Liver (tissue), 9 donors: ENCODE results near the gene TMEM269. TPM values are rescaled to one million over a fixed set of nuclear protein-coding genes. Genes with fewer than 3 reads are reported as not detected.

ENCODE experiments used
- DNase-seq: peaks from one replicate; pipeline ENCODE4 v3.0.0-alpha.2; 2017; ENCODE audit warnings: low spot score
- H3K27ac ChIP-seq, 2 donors: one replicate each; pipeline ENCODE4 v1.7.0; 2013; ENCODE audit warnings: inconsistent platforms in 2 of 2, low read length in 2 of 2, control low read depth in 1 of 2, low read depth in 1 of 2, mild to moderate bottlenecking in 1 of 2
- H3K27me3 ChIP-seq, 4 donors: one replicate each; pipeline versions ENCODE4 v1.6.1 to v1.7.0; 2013; ENCODE audit warnings: low read length in 3 of 4, inconsistent platforms in 1 of 4, mild to moderate bottlenecking in 1 of 4, moderate library complexity in 1 of 4; ENCODE audit not compliant: control insufficient read depth in 4 of 4, insufficient read depth in 4 of 4
- H3K36me3 ChIP-seq, 4 donors: one replicate each; pipeline versions ENCODE4 v1.6.1 to v1.7.0; 2013; ENCODE audit warnings: low read length in 3 of 4, mild to moderate bottlenecking in 3 of 4, low read depth in 1 of 4, moderate library complexity in 1 of 4; ENCODE audit not compliant: control insufficient read depth in 4 of 4, insufficient read depth in 3 of 4
- H3K4me1 ChIP-seq, 4 donors: one replicate each; pipeline versions ENCODE4 v1.6.1 to v1.7.0; 2013; ENCODE audit warnings: low read length in 3 of 4, mild to moderate bottlenecking in 3 of 4, moderate library complexity in 1 of 4; ENCODE audit not compliant: control insufficient read depth in 4 of 4, insufficient read depth in 4 of 4
- H3K4me3 ChIP-seq, 3 donors: one replicate each; pipeline versions ENCODE4 v1.6.1 to v1.7.0; 2013; ENCODE audit warnings: low read length in 3 of 3, control low read depth in 1 of 3, low read depth in 1 of 3, mild to moderate bottlenecking in 1 of 3
- H3K9ac ChIP-seq, 2 donors: one replicate each; pipeline ENCODE4 v1.7.0; 2013; ENCODE audit warnings: low read length in 2 of 2, mild to moderate bottlenecking in 2 of 2, moderate library complexity in 2 of 2, control low read depth in 1 of 2, low read depth in 1 of 2
- H3K9me3 ChIP-seq, 4 donors: one replicate each; pipeline versions ENCODE4 v1.6.1 to v1.7.0; 2013; ENCODE audit warnings: low read length in 3 of 4; ENCODE audit not compliant: control insufficient read depth in 4 of 4
- CTCF ChIP-seq: fragments of 150-350 bp; IDR thresholded peaks from 2 replicates; pipeline ENCODE4 v1.5.1; 2017; ENCODE audit warnings: improper control_type of control experiment, low read depth, low read length; ENCODE audit not compliant: missing input control
- EGR1 ChIP-seq, 2 donors: IDR thresholded peaks; 2 replicates each; pipeline ENCODE4 v1.6.1; 2016 to 2018; ENCODE audit warnings: antibody characterized with exemption in 2 of 2, low read depth in 2 of 2
- FOXA1 ChIP-seq: IDR thresholded peaks from 2 replicates; pipeline ENCODE4 v1.6.1; 2016; ENCODE audit warnings: antibody characterized with exemption
- FOXA2 ChIP-seq: IDR thresholded peaks from 2 replicates; pipeline ENCODE4 v1.6.1; 2016; ENCODE audit warnings: antibody characterized with exemption
- GABPA ChIP-seq, 2 donors: IDR thresholded peaks in 1 of 2; conservative IDR thresholded peaks in 1 of 2; 2 replicates each; pipeline ENCODE4 v1.6.1; 2016; ENCODE audit warnings: antibody characterized with exemption in 2 of 2, mild to moderate bottlenecking in 1 of 2, moderate library complexity in 1 of 2
- MAX ChIP-seq: IDR thresholded peaks from 2 replicates; pipeline ENCODE4 v1.6.1; 2016; ENCODE audit warnings: antibody characterized with exemption
- YY1 ChIP-seq: IDR thresholded peaks from 2 replicates; pipeline ENCODE4 v1.6.1; 2016; ENCODE audit warnings: antibody characterized with exemption, mild to moderate bottlenecking
- ZBTB33 ChIP-seq: IDR thresholded peaks from 2 replicates; pipeline ENCODE4 v1.6.1; 2016; ENCODE audit warnings: antibody characterized with exemption
- WGBS: extraction: QIAGEN DNeasy Blood & Tissue Kit; methylation state at CpG from one replicate; pipeline ENCODE4 v1.1.7; 2013; 5-methylcytosine and 5-hydroxymethylcytosine counted together
- polyA plus RNA-seq, 2 donors: library from polyadenylated mRNA; stranded (reverse) in 1 of 2; unstranded in 1 of 2; fragments of 200-250 nt in 1 of 2; fragments of >200 nt in 1 of 2; fragmentation: Nextera tagmentation in 1 of 2; extraction: Ambion mirVana in 1 of 2; gene quantifications; one replicate each; pipeline versions ENCODE4 v1.2.1 to v1.2.3, GENCODE V29; 2013 to 2015
- total RNA-seq, 2 donors: library from RNA; depleted of rRNA; stranded (reverse); fragments of >200 nt; gene quantifications; one replicate each; pipeline ENCODE4 v1.2.3, GENCODE V29; 2014
- TF ChIP-seq, protein P1 (sequence below): IDR thresholded peaks from 2 replicates; pipeline ENCODE4 v1.6.1; 2016; ENCODE audit warnings: antibody characterized with exemption
- TF ChIP-seq, protein P2 (sequence below): IDR thresholded peaks from 2 replicates; pipeline ENCODE4 v1.6.1; 2016; ENCODE audit warnings: antibody characterized with exemption, mild to moderate bottlenecking
- donor health status: healthy.
- donor health status: healthy.
- donor health status: healthy.
- donor health status: healthy.
- donor health status: healthy.

Gene TMEM269
- total and polyA plus RNA-seq, 4 donors = 0.05 to 0.08 TPM; not detected in 2

DNA sequence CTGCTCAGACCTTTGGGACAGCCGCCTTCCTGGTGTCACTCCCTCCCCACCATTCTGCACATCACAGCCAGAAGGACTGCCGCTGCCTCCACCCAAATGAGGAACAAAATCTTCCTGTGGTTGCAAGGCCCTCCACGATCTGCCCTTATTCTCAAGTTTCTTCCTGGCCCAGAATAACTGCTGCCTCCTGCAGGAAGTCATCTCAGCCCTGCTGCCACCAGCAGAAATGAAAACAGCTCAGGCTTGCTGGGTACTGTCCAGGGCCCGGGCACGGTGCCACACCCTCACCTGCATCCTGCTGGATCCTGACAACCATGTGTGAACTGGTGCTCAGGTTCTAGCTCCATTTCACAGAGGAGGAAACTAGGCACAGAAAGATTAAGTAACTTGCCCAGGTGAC lies 47.5 kb upstream of the TMEM269 start:
- no peak overlapping the region for H3K9ac ChIP-seq
- no peaks in the 10 kb centered on the region for H3K36me3 ChIP-seq
- peaks cover 2 to 7% (median 5%) of the 10 kb centered on the region in 4 donors for H3K4me1 ChIP-seq
- H3K4me3 ChIP-seq = no peak overlapping the region
- no peak for TF ChIP-seq GABPA (IDR thresholded peaks at IDR 0.05 in 1 of 2, conservative IDR thresholded peaks at IDR 0.05 in 1 of 2)
- TF ChIP-seq, protein P1, sequence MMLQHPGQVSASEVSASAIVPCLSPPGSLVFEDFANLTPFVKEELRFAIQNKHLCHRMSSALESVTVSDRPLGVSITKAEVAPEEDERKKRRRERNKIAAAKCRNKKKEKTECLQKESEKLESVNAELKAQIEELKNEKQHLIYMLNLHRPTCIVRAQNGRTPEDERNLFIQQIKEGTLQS = no peak
- no peak for TF ChIP-seq ZBTB33
- no peak for TF ChIP-seq FOXA2
- no peak for TF ChIP-seq FOXA1
- TF ChIP-seq YY1 = no peak
- no peak for DNase-seq
- H3K27ac ChIP-seq = no peak overlapping the region
- no peaks in the 10 kb centered on the region for H3K27me3 ChIP-seq
- 53% methylated on average over 5 of the region's 5 CpGs for WGBS
- H3K9me3 ChIP-seq = no peaks in the 10 kb centered on the region

DNA sequence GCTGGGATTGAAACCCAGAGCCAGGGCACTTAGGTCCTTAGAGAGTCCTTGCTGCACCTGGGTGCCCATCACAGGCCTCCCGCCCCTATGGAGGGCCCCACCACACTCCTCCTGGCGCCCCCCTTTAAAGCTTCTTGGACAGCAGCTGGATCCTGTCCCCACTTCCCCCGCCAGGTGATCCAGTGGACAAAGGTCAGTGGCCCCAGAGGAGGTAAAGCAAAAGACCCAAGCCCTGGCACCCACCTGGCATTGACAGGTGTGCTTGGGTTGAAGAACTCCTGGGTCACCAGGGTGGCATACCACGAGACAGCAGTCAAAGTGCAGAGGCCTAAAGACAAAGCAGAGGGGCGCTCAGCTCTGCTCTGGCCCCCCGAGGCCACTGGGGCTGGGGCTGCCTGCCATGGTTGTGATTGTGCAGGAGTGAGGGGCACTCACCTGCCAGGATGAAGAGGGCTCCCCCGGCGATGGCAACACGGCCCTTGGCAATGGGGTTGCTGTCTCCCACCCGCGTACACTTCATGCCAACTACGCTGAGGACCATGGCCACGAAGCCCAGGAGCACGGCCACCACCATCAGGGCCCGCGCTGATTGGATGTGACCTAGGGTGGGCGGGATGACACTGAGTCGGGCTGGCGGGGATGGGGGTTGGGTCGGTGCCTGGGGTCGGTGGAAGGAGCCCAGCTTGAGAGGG lies 46.7 kb upstream of the TMEM269 start:
- TF ChIP-seq ZBTB33 = no peak
- TF ChIP-seq MAX = no peak
- TF ChIP-seq EGR1 (IDR thresholded peaks at IDR 0.05; ENCODE audit: low read depth in 2 of 2) = no peak
- no peak for DNase-seq
- Histone ChIP-seq H3K36me3 (no peaks in the 10 kb centered on the region), H3K9ac (no peak overlapping the region), H3K9me3 (no peaks in the 10 kb centered on the region), H3K27ac (no peak overlapping the region), H3K4me1 (peaks cover 2 to 7% (median 5%) of the 10 kb centered on the region in 4 donors), H3K4me3 (no peak overlapping the region), H3K27me3 (no peaks in the 10 kb centered on the region)
- 95% methylated on average over 21 of the region's 21 CpGs for WGBS

- Histone ChIP-seq H3K4me3 (no peak overlapping the region), H3K9ac (no peak overlapping the region), H3K36me3 (no peaks in the 10 kb centered on the region), H3K27ac (no peak overlapping the region), H3K4me1 (peaks cover 2 to 7% (median 5%) of the 10 kb centered on the region in 4 donors), H3K9me3 (no peaks in the 10 kb centered on the region), H3K27me3 (no peaks in the 10 kb centered on the region)
- 89% methylated on average over 8 of the region's 8 CpGs for WGBS
- TF ChIP-seq, protein P2, sequence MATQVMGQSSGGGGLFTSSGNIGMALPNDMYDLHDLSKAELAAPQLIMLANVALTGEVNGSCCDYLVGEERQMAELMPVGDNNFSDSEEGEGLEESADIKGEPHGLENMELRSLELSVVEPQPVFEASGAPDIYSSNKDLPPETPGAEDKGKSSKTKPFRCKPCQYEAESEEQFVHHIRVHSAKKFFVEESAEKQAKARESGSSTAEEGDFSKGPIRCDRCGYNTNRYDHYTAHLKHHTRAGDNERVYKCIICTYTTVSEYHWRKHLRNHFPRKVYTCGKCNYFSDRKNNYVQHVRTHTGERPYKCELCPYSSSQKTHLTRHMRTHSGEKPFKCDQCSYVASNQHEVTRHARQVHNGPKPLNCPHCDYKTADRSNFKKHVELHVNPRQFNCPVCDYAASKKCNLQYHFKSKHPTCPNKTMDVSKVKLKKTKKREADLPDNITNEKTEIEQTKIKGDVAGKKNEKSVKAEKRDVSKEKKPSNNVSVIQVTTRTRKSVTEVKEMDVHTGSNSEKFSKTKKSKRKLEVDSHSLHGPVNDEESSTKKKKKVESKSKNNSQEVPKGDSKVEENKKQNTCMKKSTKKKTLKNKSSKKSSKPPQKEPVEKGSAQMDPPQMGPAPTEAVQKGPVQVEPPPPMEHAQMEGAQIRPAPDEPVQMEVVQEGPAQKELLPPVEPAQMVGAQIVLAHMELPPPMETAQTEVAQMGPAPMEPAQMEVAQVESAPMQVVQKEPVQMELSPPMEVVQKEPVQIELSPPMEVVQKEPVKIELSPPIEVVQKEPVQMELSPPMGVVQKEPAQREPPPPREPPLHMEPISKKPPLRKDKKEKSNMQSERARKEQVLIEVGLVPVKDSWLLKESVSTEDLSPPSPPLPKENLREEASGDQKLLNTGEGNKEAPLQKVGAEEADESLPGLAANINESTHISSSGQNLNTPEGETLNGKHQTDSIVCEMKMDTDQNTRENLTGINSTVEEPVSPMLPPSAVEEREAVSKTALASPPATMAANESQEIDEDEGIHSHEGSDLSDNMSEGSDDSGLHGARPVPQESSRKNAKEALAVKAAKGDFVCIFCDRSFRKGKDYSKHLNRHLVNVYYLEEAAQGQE = no peak
- no peak for TF ChIP-seq CTCF
- no peak for DNase-seq
Measured at GRCh38 chr1:42738678-42739226, 46.0 kb upstream of the TMEM269 start.
